Activated CD4-positive, alpha-beta T cell treated with anti-CD3 and anti-CD28 coated beads, Interleukin-2, Interleukin-6, amounts not matched to agents 100 ng/mL and 50 ng/mL, durations not matched to agents 16 hours and 8 hours (primary cell): Measurements from ENCODE around the gene ADAM12.
"Not testable (repeated sequence)": the region's sequence is repeated elsewhere in the genome, so short reads cannot be mapped to it uniquely, and the experiment has no call there.

Experiments
- DNase-seq: peaks from one replicate; pipeline ENCODE4 v3.0.0-alpha.2; 2020

The ADAM12 gene

DNA sequence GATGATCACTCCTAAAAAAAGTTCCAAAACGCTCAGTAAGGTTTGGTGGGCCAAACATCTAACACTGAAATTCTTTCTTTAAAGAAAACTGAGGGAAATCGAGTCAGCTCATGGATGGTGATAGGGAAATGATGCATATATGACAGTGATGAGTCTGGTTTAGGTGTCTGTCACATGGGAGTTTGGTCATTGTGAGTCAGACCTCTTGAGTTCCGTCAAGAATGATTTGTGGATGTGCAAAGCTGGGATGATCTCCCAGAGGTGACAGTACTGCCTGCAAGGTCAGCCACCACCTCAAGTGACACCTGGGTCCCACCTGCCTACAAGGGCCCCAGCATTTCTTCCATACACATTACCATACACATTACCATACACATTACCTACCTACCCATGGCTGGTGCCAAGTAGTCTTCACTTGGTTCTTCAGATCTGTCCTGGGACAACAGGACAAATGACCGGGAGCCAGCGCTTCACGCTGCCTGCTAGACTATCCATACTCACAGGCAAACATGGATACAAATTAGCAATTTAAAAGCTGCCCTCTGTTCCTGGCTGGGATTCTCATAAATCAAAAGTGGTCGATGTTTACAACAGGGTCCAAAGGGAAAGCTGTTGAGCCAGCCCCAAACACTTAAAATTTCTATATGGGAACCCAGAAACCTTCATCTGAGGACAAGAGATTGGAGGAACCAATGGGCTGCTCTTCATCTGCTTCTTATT lies 128.4 kb downstream of the ADAM12 start:
- no peak for DNase-seq

DNA sequence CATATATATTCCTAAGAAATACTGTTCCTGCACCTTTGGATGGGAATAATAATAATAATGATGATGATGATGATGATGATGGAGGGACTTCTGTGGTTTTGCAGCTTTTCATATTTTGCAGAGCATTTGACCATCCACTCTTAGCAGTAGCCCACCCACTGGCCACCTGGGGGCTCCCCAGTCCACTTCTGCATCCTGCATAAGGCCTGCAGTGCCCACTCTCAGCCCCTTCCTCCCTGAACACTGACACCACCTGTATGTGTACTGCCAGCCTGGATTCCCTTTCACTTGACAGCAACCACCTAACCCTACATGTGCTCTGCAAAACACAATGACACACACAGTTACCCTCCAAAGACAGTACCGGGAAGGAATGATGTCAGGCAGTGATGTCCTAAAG lies 131.4 kb downstream of the ADAM12 start:
- no peak for DNase-seq

DNA sequence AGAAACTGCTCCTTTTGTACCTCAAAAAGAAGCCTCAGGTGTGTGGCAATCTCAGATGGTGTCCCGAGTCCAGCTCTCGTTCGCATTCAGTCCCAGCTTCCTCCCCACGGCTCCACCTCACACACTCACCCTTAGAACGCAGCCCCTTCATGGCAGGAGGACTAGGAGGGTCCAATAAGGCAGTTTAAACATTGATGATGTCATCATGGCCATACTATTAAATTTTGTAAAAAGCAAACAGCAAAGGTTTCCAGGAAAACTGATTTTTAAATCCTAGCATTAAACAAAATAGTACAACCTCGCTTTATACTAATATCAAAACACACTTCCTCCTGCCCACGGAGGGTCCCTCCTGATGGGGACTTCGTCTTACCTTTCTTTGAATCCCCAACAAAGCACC lies 133.0 kb downstream of the ADAM12 start:
- no peak for DNase-seq

DNA sequence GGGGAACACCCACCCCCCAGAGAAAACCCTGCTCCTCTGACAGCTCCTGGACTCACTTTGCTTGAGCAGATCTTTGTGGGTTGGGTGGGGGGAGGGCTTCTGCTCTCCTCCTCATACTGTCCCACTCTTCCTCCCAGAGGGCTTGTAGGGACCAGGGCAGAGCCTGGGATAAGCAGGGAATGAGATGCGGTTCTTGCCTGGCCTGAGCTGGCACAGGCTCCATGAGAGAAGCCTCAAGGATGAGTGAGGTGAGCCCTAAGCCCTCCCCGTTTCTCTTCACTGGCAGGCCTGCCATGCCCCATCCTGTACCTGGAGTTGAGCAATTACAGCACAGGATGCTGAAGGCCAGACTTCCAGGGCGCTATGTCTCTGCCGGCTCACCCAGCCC lies 134.7 kb downstream of the ADAM12 start:
- DNase-seq = no peak

DNA sequence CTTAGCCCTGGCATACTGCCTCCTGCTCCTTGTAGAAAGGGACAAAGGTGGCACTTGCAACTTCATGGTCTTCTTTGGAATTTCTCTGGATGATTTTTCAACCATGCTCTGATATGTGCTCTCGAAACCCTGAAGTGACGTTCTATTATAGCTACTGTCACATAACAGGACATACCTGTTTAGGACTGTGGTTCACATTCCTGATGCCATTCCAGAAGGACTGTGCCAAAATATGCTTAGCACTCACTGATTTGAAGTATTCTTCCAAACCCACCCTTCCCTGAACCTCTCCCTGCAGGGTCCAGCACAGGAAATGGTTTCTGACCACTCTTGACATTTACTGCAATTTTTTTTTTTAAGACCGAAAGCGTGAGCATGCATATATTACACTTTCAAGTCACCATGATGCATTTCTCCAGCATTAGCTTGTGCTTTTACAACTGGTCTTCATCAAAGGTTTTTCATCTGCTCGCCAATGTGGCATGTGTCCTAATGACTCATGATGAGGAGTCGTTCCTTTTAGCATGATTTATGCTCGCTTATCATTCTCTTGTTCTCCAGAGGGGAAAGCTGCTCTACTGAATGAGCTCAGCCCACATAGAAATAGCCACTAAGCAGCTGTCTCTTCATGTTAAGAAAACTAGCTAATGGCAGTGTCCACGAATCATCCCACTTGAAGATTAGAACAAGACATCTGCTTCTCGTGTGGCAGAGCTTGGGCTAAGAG lies 135.2 kb downstream of the ADAM12 start:
- DNase-seq = no peak

DNA sequence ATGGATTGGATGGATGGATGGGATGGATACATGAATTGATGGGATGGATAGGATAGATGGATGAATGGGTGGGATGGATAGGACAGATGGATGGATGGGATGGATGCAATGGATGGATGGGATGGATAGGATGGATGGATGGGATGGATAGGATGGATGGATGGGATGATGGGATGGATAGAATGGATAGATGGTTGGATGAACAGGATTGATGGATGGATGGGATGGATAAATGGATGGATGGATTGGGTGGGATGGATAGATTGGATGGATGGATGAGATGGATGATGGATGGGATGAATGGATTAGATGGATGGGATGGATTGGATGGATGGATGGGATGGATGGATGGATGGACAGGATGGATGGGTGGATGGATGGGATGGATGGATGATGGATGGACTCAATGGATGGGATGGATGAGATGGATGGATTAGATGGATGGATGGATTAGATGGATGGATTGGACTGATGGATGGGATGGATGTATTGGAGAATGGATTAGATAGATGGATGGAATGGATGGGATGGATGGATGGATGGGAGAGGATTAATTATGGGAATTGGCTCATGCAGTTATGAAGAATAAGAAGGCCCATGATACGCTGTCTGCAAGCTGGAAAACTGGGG lies 136.4 kb downstream of the ADAM12 start:
- DNase-seq = no peak

DNA sequence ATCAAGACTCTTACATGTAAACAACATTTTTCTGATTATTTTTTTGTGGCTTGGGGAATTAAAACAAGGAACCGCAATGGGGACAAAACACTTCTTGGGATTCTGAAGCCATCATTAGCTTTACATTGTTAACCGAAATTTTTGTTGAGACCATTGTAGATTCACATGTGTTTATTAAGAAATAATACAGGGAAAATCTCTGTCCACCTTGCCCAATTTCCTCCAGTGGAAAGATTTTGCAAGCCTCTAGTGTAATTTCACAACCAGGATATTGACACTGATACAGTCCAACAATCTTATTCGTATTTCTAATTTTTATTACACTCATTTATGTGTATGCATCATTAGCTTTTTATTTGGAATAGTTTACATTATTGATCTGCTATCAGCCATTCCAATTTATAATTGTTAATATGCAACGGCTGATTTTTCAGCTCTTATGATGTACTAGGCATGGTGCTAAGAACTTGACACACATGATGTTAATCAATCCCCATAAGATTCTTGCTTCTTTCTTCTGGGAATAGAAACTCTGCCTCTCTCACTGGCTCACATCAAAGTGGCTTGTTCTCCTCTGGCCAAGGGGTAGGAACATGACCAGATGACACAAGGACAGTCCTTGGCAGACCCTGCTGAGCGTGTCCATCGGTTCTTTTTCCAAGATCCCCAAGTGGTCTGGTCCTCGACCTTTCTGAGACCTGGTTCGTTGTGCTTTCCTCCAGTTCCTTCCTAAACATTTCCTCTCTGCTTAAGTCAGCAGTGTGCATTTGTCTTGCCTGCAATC lies 137.6 kb downstream of the ADAM12 start:
- no peak for DNase-seq

DNA sequence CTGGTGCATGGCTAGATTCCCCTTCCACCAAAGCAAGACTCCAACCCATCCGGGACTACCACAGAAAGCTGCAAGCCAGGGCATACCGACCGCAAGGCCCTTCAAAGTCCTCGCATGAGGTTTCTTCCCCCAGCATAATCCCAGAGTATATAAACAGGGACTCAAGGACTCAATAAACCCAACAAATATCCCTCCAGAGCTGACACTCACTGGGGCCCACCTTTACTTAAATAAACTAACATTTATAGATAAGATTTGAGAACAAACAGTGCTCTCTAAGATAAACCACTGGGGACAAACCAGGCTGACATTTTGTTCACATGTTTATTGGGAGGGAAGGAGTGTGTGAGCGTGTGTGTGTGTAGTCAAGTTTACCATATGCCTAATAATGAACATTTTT lies 138.2 kb downstream of the ADAM12 start:
- DNase-seq = no peak

DNA sequence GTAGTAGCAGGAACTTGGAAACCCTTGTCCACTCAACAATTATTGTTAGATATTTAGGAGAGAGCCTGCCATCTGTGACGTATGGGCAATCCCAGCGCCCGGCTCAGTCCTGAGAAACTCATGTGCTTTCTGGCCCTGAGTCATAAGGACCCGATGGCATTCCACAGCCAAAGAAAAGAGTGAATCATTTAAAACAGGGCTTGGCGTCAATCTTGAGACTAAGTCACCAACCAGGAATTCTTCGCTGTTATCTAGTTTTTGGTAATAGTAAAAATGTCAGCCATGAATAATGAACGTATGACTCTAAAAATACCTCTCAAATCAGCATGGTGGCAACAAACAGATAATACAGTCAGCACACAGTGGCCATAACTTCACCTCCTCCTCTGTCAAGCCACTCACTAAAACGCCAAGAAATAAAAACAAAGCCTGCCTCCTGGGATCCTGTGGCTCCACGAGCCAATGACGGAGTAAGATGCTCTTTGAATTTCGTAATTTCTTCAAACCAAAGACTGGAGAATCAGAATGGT lies 140.8 kb downstream of the ADAM12 start:
- DNase-seq = no peak

DNA sequence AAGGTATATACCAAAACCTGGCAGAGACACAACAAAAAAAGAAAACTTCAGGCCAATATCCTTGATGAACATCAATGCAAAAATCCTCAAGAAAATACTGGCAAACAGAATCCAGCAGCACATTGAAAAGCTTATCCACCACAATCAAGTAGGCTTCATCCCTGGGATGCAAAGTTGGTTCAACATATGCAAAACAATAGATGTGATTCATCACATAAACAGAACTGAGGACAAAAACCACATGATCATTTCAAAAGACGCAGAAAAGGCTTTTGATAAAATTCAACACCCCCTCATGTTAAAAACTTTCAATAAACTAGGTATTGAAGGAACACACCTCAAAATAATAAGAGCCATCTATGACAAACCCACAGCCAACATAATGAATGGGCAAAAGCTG lies 141.9 kb downstream of the ADAM12 start:
- not testable (repeated sequence) for DNase-seq

DNA sequence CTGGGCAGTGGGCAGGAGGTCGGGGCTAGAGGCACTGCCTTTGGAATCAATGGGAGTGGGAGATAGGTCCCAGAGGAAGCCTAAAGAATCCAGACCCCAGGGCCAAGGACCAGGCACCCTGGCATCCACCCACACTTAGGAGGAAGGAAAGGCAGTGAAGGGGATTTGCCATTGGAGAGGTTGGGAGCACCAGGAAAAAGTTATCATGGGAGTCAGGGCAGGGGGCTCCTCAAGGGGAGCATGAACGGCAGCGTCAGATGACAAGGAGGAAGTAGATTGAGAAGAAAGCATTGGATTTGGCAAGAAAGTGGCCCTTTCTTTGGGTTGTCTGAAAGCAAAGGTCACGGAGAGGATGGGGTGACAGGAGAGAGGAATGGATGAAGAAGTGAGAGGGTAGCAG lies 142.8 kb downstream of the ADAM12 start:
- DNase-seq = no peak

DNA sequence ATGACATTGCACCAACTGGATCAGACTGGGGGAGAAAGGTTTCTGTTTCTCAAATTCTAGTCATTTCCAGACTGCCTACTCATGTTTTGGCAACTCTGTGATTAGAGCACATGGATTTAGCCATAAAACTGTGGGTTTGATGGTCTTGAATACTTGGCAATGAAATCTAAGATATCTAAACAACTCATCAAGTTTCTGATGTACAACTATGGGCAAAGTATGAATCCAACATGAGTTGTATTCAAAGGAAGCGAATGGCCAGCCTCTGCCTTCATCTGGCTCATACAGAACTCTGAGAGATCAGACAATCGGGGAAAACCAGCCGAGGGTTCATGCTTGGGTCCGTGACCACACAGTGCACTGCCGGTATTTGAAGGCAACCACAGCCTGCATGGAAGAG lies 144.3 kb downstream of the ADAM12 start:
- no peak for DNase-seq

DNA sequence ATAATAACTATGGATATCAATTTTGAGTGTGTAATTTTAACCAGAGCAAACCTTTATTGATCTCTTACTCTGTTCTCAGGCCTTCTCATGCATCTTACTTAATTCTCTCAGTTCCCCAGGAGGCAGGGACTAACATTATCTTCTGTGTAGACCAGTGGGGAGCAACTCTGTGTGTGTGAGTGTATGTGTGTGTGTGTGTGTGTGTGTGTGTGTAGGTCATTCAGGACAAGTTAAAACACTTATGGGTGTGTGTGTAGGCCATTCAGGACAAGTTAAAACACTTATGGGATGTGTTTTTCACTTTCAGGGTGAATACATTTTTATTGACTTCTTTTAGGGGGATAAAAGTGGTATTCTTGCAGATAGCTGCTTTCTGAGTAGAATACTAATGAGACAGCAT lies 145.0 kb downstream of the ADAM12 start:
- DNase-seq = no peak

DNA sequence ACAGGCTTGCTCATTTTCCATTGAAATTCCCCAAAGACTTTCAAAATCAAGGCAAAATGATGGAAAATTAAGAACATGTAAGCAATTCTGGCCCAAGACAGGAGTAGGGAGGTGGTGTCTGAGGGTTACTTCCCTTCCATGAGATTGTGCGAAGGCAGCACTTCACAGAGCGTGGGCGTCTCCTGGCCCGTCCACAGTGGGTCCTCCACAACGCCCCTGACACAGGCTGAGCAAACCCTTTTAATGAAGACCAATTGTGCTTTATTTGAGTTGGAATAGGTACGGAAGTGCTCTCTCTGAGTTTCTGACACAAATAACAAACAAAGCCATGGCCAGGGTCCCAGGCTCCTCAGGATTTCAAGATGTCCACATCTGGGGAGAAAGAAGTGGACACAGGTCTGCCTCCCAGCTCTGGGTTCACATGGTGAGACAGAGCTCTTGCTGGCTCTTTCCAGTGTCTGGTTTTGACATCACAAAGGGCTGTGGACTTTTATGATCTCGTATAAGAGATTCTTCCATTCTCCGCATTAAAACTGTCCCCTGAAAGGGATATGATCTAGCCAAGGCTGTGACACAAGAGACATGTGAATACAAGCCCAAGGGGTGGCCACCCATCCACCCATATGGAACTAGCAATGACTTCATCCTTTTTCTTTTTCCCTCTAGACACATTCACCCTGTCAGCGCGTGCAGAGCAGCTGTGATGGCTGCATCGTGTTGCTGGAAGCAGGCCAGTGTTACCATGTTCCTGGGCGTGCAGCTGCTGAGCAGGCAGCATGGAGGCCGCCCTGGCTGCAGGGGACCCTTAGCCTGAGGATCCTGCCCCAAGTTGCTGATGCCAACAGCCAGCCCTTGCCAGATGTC lies 145.6 kb downstream of the ADAM12 start:
- DNase-seq = no peak

DNA sequence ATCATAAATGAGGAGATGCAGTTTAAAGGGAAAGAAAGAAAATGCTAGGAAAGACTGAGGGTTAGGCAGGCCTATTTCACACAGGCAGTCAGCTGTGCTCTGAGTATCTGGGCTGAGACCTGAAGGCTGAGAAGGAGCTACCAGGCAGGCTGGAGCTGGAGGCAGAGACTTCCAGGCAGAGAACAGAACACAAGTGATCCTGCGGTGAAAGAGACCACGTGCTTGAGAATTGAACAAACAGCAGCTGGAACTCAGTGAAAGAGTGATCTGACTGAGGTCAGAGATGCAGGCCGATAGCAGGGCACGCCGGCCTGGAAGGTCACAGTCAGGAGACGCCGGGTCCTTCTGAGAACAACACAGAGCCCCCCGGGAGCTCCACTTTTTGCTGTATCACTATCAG lies 147.8 kb downstream of the ADAM12 start:
- DNase-seq = no peak

DNA sequence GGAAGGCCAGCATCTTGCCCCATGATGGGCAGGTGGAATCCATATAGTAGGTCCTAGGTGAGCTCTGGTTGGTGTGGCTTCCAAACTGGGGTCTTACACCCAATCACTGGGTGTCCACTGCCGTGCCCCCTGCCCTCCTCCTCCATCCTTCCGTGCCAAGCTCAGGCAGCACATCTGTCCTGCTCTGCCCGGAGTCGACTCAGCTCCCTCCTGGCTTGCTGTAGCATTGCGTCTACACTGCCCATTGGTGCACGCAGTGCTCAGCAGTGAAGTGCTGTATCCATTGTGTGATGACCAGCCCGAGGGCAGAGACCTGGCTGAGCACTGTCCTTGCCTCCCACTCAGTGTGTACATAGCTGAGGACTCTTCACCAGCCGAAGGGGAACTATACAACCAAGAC lies 148.4 kb downstream of the ADAM12 start:
- no peak for DNase-seq

DNA sequence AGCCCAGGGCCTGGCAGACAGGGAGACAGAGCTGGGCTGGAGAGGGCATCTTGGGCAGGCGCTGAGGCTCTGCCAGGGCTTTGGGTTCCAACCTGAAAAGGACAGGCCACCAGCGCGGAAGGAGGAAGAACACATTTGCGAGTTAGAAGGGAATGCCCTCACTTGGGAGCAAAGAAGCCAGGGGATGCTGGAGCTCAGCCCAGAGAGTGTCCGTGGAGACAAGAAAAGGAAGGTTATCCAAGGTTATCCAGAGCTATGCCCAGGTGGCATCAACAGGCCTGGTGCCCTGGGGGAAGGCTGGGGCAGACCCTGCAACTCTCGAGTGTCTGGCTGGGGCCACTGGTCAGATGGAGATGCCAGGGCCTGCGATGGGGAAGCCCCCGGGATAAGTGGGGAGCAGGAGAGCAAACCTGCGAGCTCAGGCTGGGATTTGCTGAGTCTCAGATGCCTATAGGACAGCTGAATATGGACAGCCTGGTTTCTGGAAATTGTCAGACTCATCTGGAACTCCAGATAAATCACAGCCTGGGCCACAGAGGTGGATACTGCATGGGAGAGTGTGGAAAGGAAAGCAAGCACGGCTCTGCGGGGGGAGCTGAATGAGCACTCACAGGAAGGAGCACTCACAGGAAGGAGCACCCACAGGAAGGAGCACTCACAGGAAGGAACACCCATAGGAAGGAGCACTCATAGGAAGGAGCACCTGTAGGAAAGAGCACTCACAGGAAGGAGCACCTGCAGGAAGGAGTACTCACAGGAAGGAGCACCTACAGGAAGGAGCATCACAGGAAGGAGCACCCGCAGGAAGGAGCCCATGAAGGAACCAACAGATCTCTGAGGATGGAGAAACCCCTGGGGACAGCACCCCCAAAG lies 152.1 kb downstream of the ADAM12 start:
- no peak for DNase-seq

DNA sequence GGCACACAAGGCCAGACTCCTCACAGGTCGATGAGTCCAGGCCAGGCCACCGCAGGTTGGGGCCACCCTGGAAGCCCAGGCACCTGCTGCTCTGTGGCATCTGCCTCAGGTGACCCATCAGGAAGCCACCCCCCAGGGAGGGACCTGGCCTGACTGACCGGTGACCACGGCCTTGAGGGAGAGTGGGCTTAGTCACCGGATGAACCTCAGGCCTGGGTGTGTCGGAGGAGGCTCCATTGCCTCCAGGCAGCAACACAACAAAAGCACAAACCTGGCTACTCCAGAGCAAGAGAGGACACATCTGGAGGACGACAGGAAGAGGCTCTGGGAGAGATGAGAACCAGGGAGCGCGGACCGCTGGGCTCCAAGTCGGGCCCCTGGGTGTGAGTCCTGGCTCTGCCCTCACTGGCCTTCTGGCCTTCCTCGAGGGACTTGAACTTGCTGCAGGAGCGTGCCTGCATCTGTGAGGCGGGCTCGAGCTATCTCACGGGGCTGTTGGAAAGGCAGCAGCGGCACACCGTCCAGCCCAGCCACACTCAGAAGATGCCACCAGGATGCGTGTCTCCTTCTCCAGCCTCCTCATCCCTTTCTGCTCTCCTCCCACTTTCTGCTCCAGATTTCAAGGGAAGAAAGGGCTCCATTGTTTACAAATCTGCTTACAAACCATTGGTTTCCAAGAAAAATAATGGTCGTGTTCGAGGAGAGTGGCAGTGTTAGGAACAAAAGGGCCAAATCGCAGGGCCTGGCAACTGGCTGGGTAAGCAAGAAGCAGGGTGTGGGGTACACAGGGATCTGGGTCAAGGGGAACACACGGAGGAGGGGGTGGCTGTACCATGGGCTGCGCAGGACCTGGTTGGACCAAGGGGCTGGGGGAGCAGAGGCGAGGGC lies 152.9 kb downstream of the ADAM12 start:
- DNase-seq = no peak

DNA sequence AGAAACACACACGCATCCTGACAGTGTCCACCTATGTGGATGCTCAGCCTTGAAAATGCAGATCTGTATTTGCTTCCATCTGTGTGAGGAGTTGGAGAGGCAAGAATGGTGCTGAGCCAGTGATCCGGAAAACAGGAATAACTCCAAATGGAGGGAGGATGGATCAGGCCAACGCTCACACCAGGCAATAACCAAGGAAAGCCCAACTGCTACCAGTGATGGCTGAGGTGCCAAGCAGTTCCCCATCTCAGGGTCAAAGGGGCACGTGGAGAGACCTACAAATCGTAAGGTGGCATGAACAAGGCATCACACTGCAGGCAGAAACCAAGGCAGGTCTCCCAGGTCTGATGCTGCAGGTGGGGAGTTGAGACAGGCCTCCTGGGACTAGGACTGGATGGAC lies 153.6 kb downstream of the ADAM12 start:
- DNase-seq = no peak
